IMR-90 (cell line): ENCODE measurements around the gene NETO2. TPM values are rescaled to one million over a fixed set of nuclear protein-coding genes. Genes with fewer than 3 reads are reported as not detected.

Experiments used
- ATAC-seq: fragments of 200-7000 bp; cut with Tn5 transposase; 2 replicates; pipeline ENCODE4 v1.9.1; 2020; ENCODE audit warnings: low read depth, mild to moderate bottlenecking, moderate library complexity
- BruUV-seq: library from RNA; stranded (reverse); fragments of 400-500 nt; replicated peaks from 2 replicates; lab custom pipeline; 2021; lab: Mats Ljungman, UMichigan
- CTCF ChIA-PET: fragments of 300-600 bp; formaldehyde crosslinking; extraction: SDS; loops from one replicate; lab custom pipeline; 2021; ENCODE audit warnings: antibody characterized with exemption; lab: Yijun Ruan, JAX
- POLR2A ChIA-PET: fragments of 300-600 bp; sonication (Branson Sonifier 250); formaldehyde crosslinking; loops from one replicate; lab custom pipeline; 2022; ENCODE audit warnings: antibody characterized with exemption; ENCODE audit not compliant: unreplicated experiment; lab: Charles Lee
- DNase-seq: peaks from one replicate; pipeline ENCODE4 v3.0.0; 2013
- H2AFZ ChIP-seq: replicated peaks from 2 replicates; pipeline ENCODE3; 2013; ENCODE audit warnings: low read length, mild to moderate bottlenecking; ENCODE audit not compliant: poor library complexity
- H2AK5ac ChIP-seq: 2 replicates; pipeline ENCODE4 v1.6.1; 2013; ENCODE audit warnings: low read depth, low read length, inconsistent platforms
- H2AK9ac ChIP-seq: replicated peaks from 2 replicates; pipeline ENCODE3; 2013; ENCODE audit warnings: mild to moderate bottlenecking, low read depth, low read length, moderate library complexity; ENCODE audit not compliant: poor library complexity
- H2BK120ac ChIP-seq: 2 replicates; pipeline ENCODE4 v1.6.1; 2013; ENCODE audit warnings: low read depth, low read length, inconsistent platforms
- H2BK15ac ChIP-seq: 3 replicates; pipeline ENCODE4 v1.6.1; 2013; ENCODE audit warnings: low read depth, low read length, inconsistent platforms
- H2BK20ac ChIP-seq: 2 replicates; pipeline ENCODE4 v1.6.1; 2013; ENCODE audit warnings: low read depth, mild to moderate bottlenecking, inconsistent platforms, low read length, moderate library complexity
- H2BK5ac ChIP-seq: 2 replicates; pipeline ENCODE4 v1.6.1; 2013; ENCODE audit warnings: mild to moderate bottlenecking, low read depth, low read length, inconsistent platforms; ENCODE audit not compliant: poor library complexity, severe bottlenecking
- H3K14ac ChIP-seq: replicated peaks from 2 replicates; pipeline ENCODE4 v1.6.1; 2013; ENCODE audit warnings: low read depth, low read length, inconsistent platforms
- H3K18ac ChIP-seq: 2 replicates; pipeline ENCODE4 v1.6.1; 2013; ENCODE audit warnings: low read depth, low read length, control low read depth
- H3K23ac ChIP-seq: 2 replicates; pipeline ENCODE4 v1.6.1; 2013; ENCODE audit warnings: low read depth, low read length, inconsistent platforms
- H3K27ac ChIP-seq: 2 replicates; pipeline ENCODE4 v1.5.1; 2013; ENCODE audit warnings: mild to moderate bottlenecking, control low read depth, low read length; ENCODE audit not compliant: insufficient read depth
- H3K27me3 ChIP-seq: 2 replicates; pipeline ENCODE4 v1.6.1; 2013; ENCODE audit warnings: low read length; ENCODE audit not compliant: control insufficient read depth, insufficient read depth
- H3K36me3 ChIP-seq: 2 replicates; pipeline ENCODE4 v1.6.1; 2013; ENCODE audit warnings: low read length, mixed read lengths; ENCODE audit not compliant: control insufficient read depth, insufficient read depth
- H3K4ac ChIP-seq: 2 replicates; pipeline ENCODE4 v1.6.1; 2013; ENCODE audit warnings: low read depth, low read length, inconsistent platforms
- H3K4me1 ChIP-seq: 2 replicates; pipeline ENCODE4 v1.6.1; 2013; ENCODE audit warnings: low read length, mixed read lengths; ENCODE audit not compliant: control insufficient read depth, insufficient read depth
- H3K4me2 ChIP-seq: 2 replicates; pipeline ENCODE4 v1.6.1; 2013; ENCODE audit warnings: low read depth, mild to moderate bottlenecking, control low read depth, low read length, moderate library complexity
- H3K4me3 ChIP-seq: 2 replicates; pipeline ENCODE4 v1.5.1; 2013; ENCODE audit warnings: low read depth, mild to moderate bottlenecking, control low read depth, low read length, moderate library complexity; ENCODE audit not compliant: insufficient read depth
- H3K56ac ChIP-seq: 2 replicates; pipeline ENCODE4 v1.6.1; 2013; ENCODE audit warnings: low read length, inconsistent platforms; ENCODE audit not compliant: insufficient read depth; ENCODE audit errors: extremely low read depth
- H3K79me1 ChIP-seq, 2 experiments: 2 replicates each; pipeline ENCODE4 v1.6.1; 2013; ENCODE audit warnings: low read length in 2 of 2, inconsistent platforms in 1 of 2, low read depth in 1 of 2
- H3K9ac ChIP-seq: 2 replicates; pipeline ENCODE4 v1.6.1; 2013; ENCODE audit warnings: low read depth, low read length, control low read depth
- H3K9me1 ChIP-seq: 2 replicates; pipeline ENCODE4 v1.6.1; 2013; ENCODE audit warnings: low read length, inconsistent platforms; ENCODE audit not compliant: insufficient read depth
- H3K9me3 ChIP-seq: 2 replicates; pipeline ENCODE4 v1.6.1; 2013; ENCODE audit warnings: low read length; ENCODE audit not compliant: control insufficient read depth, insufficient read depth
- H4K20me1 ChIP-seq: 2 replicates; pipeline ENCODE4 v1.6.1; 2013; ENCODE audit warnings: low read length, inconsistent platforms; ENCODE audit not compliant: insufficient read depth
- H4K5ac ChIP-seq: 2 replicates; pipeline ENCODE4 v1.6.1; 2013; ENCODE audit warnings: mild to moderate bottlenecking, low read depth, low read length, control low read depth
- H4K8ac ChIP-seq, 2 experiments: 2 replicates each; pipeline ENCODE4 v1.6.1; 2013; ENCODE audit warnings: low read depth in 2 of 2, low read length in 2 of 2, control low read depth in 1 of 2, inconsistent platforms in 1 of 2
- H4K91ac ChIP-seq: 2 replicates; pipeline ENCODE4 v1.6.1; 2013; ENCODE audit warnings: low read depth, low read length, inconsistent platforms; ENCODE audit not compliant: insufficient read depth
- BHLHE40 ChIP-seq: fragments of 150-350 bp; IDR thresholded peaks from 2 replicates; pipeline ENCODE4 v1.6.1; 2016; ENCODE audit warnings: mild to moderate bottlenecking, low read depth, low read length
- ELK1 ChIP-seq: fragments of 150-350 bp; IDR thresholded peaks from 2 replicates; pipeline ENCODE4 v1.6.1; 2016; ENCODE audit warnings: low read depth, mild to moderate bottlenecking, low read length, moderate library complexity, borderline replicate concordance
- POLR2A ChIP-seq: IDR thresholded peaks from 2 replicates; pipeline ENCODE4 v1.6.1; 2012; ENCODE audit warnings: mild to moderate bottlenecking, low read depth, low read length
- RAD21 ChIP-seq: IDR thresholded peaks from 2 replicates; pipeline ENCODE4 v1.6.1; 2012; ENCODE audit warnings: low read length, improper control_type of control experiment
- RFX5 ChIP-seq: IDR thresholded peaks from 2 replicates; pipeline ENCODE4 v1.8.0; 2012; ENCODE audit warnings: low read depth, mild to moderate bottlenecking, low read length, moderate library complexity
- WGBS, 2 experiments: methylation state at CpG; one replicate each; pipeline versions ENCODE4 v1.1.5 to v1.1.7; 2013; ENCODE audit warnings: missing lambda C conversion rate in 2 of 2; ENCODE audit not compliant: insufficient read length in 1 of 2; ENCODE audit errors: extremely low coverage in 2 of 2; 5-methylcytosine and 5-hydroxymethylcytosine counted together
- dilution Hi-C: fragments of 300-500 bp; cut with HindIII; formaldehyde crosslinking; loops from one replicate; pipeline ENCODE4 v1.14.3; 2018; ENCODE audit warnings: low sequenced_read_pairs; ENCODE audit not compliant: unreplicated experiment
- in situ Hi-C: fragments of 300-500 bp; cut with MboI; formaldehyde crosslinking; loops from 3 replicates; pipeline ENCODE4 v1.14.3; 2019; ENCODE audit warnings: low sequenced_read_pairs, inconsistent platforms, mixed read lengths
- intact Hi-C: fragments of 100-400 bp; cut with micrococcal nuclease; formaldehyde crosslinking; loops from 2 replicates; pipeline ENCODE4 v1.10.0; 2022
- polyA plus RNA-seq, 3 experiments: library from polyadenylated mRNA; depleted of rRNA; stranded (reverse); fragments of >200 nt; gene quantifications; 2 replicates each; pipeline ENCODE4 v1.2.3, GENCODE V29; 2012; ENCODE audit warnings: low replicate concordance in 1 of 3
- total RNA-seq: library from RNA; depleted of rRNA; stranded (reverse); fragments of >200 nt; gene quantifications from 2 replicates; pipeline ENCODE4 v1.2.3, GENCODE V29; 2012

NETO2 gene
- total and polyA plus RNA-seq, 2 of the 4 experiments (the other 2 are of a cell fraction) = 38.5 to 39.3 TPM

- ChIA-PET POLR2A (no interaction called here), CTCF (interaction anchor here (0.6 kb wide), 1 partner anchor 305 kb away, joined by 3 read pairs; no protein-coding TSS in a partner anchor)
- in situ Hi-C loops = no loop called here
- Histone ChIP-seq H2BK20ac (no peak overlapping the region), H3K4me3 (no peak overlapping the region), H3K4me1 (no peaks in the 10 kb centered on the region), H3K79me1 (no peaks in the 10 kb centered on the region), H4K8ac (no peak overlapping the region), H3K23ac (no peak overlapping the region), H2BK5ac (no peak overlapping the region), H4K20me1 (no peaks in the 10 kb centered on the region), H2AFZ (no peak overlapping the region), H2BK120ac (no peak overlapping the region), H4K91ac (no peak overlapping the region), H3K4me2 (no peak overlapping the region), H2BK15ac (no peak overlapping the region), H3K4ac (no peak overlapping the region), H3K9me1 (no peaks in the 10 kb centered on the region), H3K56ac (no peak overlapping the region), H3K27ac (no peak overlapping the region), H4K5ac (no peak overlapping the region), H3K14ac (no peak overlapping the region), H3K9me3 (no peaks in the 10 kb centered on the region), H3K9ac (no peak overlapping the region), H3K18ac (no peak overlapping the region), H2AK9ac (no peak overlapping the region), H2AK5ac (no peak overlapping the region), H3K27me3 (peaks cover 2% of the 10 kb centered on the region; the same call in 1 of the 2 replicates), H3K36me3 (no peaks in the 10 kb centered on the region)
- TF ChIP-seq BHLHE40 = no peak
- TF ChIP-seq RAD21 = no peak
- no peak for TF ChIP-seq POLR2A
- no peak for TF ChIP-seq RFX5
- no peak for TF ChIP-seq ELK1
- DNase-seq (no peak), ATAC-seq (no peak)
- dilution Hi-C loops = no loop called here
- BruUV-seq = no TSS peak
- WGBS, 2 experiments = no CpG with 5 or more reads among the region's 2 CpGs
- intact Hi-C loops = no loop called here
Measured at GRCh38 chr16:47072158-47072557, 71.6 kb downstream of the NETO2 start.
